ENCODE results near the gene CHTOP.
A peak's percentile ranks its signal among the peaks of the same experiment; 100 is the strongest.
"Not testable (repeated sequence)": the region's sequence is repeated elsewhere in the genome, so short reads cannot be mapped to it uniquely, and the experiment has no call there.

The CHTOP gene

DNA sequence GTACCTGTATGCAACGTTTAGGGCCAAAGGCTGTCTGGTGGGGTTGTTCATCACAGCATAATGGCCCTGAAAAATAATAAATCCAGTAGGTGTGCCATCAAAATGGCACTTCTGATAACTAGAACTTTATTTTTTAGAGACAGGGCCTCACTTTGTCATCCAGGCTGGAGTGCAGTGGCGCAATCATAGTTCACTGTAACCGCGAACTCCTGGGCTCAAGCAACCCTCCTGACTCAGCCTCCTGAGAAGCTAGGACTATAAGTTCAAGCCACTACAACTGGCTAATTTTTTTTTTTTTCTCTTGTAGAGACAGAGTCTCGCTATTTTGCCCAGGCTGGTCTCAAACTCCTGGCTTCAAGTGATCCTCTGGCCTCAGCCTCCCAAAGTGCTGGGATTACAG is 29.3 kb downstream of the CHTOP start:
- TF ChIP-seq, protein P1, sequence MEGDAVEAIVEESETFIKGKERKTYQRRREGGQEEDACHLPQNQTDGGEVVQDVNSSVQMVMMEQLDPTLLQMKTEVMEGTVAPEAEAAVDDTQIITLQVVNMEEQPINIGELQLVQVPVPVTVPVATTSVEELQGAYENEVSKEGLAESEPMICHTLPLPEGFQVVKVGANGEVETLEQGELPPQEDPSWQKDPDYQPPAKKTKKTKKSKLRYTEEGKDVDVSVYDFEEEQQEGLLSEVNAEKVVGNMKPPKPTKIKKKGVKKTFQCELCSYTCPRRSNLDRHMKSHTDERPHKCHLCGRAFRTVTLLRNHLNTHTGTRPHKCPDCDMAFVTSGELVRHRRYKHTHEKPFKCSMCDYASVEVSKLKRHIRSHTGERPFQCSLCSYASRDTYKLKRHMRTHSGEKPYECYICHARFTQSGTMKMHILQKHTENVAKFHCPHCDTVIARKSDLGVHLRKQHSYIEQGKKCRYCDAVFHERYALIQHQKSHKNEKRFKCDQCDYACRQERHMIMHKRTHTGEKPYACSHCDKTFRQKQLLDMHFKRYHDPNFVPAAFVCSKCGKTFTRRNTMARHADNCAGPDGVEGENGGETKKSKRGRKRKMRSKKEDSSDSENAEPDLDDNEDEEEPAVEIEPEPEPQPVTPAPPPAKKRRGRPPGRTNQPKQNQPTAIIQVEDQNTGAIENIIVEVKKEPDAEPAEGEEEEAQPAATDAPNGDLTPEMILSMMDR (IDR thresholded peaks at IDR 0.05; ENCODE audit: insufficient read depth, low read depth, low read length, missing control alignments), result no peak
- H3K4me3 ChIP-seq (ENCODE audit: low read length), result no peak overlapping the region
- peak; percentile 22 for DNase-seq (ENCODE audit: low read depth)

DNA sequence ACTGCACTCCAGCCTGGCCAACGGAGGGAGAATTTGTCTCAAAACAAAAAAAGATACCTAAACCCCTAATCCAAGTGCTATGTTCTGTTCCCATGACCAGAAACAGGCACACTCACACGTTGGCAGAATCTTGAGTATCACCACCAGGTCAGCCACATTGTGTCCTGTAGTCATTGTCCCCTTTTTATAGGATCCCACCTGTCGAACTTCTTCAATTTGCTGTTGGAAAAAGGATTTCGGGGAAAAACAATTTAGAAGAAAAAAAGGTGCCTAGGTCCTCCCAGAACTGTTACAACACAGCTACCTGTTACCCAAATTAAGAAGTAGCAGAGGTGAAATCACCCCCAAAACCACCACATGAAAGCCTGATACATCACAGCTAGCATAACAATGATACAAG is 33.6 kb downstream of the CHTOP start:
- TF ChIP-seq, protein P1 (IDR thresholded peaks at IDR 0.05; ENCODE audit: insufficient read depth, low read depth, low read length, missing control alignments), result no peak
- no peak overlapping the region for H3K4me3 ChIP-seq (ENCODE audit: low read length)
- no peak for DNase-seq (ENCODE audit: low read depth)

DNA sequence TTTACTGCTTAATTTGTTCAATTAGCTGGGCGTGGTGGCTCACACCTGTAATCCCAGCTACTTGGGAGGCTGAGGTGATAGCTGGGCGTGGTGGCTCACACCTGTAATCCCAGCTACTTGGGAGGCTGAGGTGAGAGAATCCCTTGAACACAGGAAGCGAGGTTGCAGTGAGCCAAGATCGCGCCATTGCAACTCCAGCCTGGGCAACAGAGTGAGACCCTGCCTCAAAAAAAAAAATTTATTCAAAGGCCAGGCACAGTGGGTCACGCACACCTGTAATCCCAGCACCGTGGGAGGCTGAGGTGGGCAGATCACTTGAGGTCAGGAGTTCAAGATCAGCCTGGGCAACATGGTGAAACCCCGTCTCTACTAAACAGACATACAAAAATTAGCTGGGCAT is 34.8 kb downstream of the CHTOP start:
- not testable (repeated sequence) for H3K4me3 ChIP-seq (ENCODE audit: low read length); DNase-seq (ENCODE audit: low read depth)

DNA sequence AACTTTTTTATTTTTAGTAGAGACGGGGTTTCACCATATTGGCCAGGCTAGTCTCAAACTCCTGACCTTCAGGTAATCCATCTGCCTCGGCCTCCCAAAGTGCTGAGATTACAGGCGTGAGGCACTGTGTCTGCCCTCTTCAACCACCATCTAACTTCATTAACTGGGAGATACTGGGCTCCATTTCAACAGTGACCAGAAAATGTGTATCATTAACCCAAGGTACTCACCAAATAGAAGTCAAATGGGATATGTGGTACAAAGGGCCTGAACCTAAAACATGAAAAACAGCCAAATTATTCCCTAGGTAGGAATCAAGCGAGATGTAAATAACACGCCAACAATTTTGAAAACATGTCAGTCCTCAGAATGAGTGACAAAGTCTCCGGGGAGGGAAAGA is 35.7 kb downstream of the CHTOP start:
- H3K4me3 ChIP-seq (ENCODE audit: low read length), result peak overlapping the region; percentile 66
- no peak for DNase-seq (ENCODE audit: low read depth)
- TF ChIP-seq, protein P1 (IDR thresholded peaks at IDR 0.05; ENCODE audit: insufficient read depth, low read depth, low read length, missing control alignments), result no peak

DNA sequence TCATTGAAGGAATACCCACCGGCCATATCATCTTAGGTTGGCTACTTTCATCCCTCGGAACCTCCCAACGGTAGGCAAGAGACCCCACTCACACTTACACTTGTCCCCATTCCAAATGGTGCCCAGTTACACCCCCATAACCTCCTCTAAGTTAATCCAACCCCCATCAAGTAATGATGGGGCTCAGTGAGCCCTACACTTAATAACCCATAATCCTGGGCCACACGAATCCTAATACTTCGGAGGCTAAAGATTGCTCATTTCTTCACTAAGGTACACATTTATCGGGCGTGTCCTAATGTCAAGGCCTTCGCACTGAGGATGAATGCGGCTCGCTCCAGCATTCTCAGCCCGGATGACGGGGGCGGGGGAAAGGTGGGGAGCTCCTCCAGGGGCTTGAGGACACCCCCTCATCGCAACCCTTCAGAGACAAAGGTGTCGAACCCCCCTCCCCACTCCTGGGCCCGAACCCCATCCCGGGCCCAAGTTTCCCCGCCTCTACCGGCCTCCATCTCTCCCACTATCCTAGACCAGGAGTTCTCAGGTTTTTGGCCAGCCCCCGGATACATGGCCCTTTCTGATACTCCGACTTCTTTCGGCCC is 36.5 kb downstream of the CHTOP start:
- TF ChIP-seq, protein P1 (IDR thresholded peaks at IDR 0.05; ENCODE audit: insufficient read depth, low read depth, low read length, missing control alignments), result no peak
- no peak for DNase-seq (ENCODE audit: low read depth)
- peak overlapping the region; percentile 66 for H3K4me3 ChIP-seq (ENCODE audit: low read length)

DNA sequence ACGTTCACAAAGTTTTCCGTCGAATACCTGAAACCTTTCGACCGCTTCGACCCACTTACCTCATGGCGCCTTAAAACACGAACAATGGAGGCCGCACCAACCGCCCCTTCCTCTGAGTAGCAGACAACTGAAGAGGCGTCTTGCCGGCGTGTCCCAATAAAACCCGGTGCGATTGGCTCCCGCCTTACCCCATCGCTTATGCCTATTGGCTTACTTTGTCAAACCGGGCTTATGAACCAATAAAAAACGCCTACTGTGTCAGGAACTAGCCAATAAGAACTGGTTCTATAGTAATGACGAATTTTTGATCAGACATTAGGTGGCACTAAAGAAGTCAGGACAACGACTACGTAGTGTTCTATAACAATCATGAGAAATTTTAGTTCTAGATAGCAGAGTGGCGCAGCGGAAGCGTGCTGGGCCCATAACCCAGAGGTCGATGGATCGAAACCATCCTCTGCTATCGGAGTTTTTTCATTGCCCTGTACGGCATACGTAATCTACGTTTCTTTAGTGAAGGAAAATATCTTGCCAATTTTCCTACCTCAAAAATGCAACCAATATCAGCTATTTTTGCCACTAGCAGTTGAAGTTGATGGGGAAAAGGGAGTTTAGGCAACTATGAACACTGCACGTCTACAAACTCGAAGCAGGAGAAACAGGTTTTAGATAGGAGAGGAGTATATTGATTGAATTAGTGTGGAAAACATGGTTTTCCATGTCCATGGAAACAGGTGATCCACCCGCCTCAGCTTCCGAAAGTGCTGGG is 37.2 kb downstream of the CHTOP start, which contains the start of gene ILF2:
Gene ILF2, minus strand, starts transcription at position 135 of the 769 bp plus-strand sequence. Its CDS starts 71 bp downstream, at position 64.
- TF ChIP-seq, protein P1 (IDR thresholded peaks at IDR 0.05; ENCODE audit: insufficient read depth, low read depth, low read length, missing control alignments), result no peak
- H3K4me3 ChIP-seq (ENCODE audit: low read length), result peak within 1 kb of the TSS; percentile 66
- DNase-seq (ENCODE audit: low read depth), result peak; percentile 100

DNA sequence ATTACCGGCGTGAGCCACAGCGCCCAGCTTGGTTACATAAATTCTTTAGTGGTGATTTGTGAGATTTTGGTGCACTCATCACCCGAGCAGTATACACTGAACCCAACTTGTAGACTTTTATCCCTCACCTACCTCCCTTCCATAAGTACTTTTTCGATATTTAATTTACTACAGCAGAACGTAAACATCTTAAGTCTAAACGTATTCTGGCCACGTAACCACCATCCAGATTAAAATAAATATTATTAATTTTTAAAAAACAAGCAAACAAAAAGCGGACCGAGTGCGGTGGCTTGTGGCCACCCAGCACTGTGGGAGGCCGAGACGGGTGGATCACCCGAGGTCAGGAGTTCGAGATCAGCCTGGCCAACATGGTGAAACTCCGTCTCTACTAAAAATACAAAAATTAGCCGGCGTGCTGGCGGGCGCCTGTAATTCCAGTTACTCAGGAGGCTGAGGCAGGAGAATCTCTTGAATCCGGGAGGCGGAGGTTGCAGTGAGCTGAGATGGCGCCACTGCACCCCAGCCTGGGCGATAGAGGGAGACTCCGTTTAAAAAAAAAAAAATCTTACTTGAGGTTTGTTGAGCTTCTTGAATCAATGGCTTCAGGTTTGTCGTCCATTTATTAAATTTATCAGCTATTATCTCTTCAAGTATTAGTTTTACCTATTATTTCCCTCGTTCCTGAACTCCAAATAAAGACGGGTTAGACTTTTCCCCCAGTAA is 37.9 kb downstream of the CHTOP start:
- H3K4me3 ChIP-seq (ENCODE audit: low read length), result peak overlapping the region; percentile 61
- peak; percentile 82 for DNase-seq (ENCODE audit: low read depth)

Data from epithelial cell of esophagus (primary cell).